CD4-positive, alpha-beta T cell (primary cell): ENCODE results near the gene SETX. TPM values are rescaled to one million over a fixed set of nuclear protein-coding genes. Genes with fewer than 3 reads are reported as not detected.

Source experiments
- ATAC-seq: fragments of 200-7000 bp; cut with Tn5 transposase; one replicate; pipeline ENCODE4 v1.10.0; 2022; ENCODE audit warnings: mild to moderate bottlenecking; ENCODE audit not compliant: poor library complexity
- CTCF ChIA-PET: fragments of 350-600 bp; sonication (Branson Sonifier 250); formaldehyde crosslinking; loops from one replicate; lab custom pipeline; 2021; ENCODE audit warnings: antibody characterized with exemption, inconsistent platforms; lab: Charles Lee
- POLR2A ChIA-PET: fragments of 350-600 bp; sonication (Branson Sonifier 250); formaldehyde crosslinking; loops from one replicate; lab custom pipeline; 2021; ENCODE audit warnings: antibody characterized with exemption, inconsistent platforms; lab: Charles Lee
- DNase-seq, 14 experiments: peaks; one replicate each; pipeline ENCODE4 v3.0.0-alpha.2; 2013 to 2020; ENCODE audit warnings: mixed read lengths in 2 of 14
- H3K27ac ChIP-seq, 2 donors: one replicate each; pipeline versions ENCODE4 v1.5.1 to v1.7.0; 2013; ENCODE audit warnings: low read length in 2 of 2, low read depth in 1 of 2, mild to moderate bottlenecking in 1 of 2
- H3K27me3 ChIP-seq, 2 experiments: 1 replicate in 1 of 2; 2 replicates in 1 of 2; pipeline versions ENCODE4 v1.6.1 to v1.7.0; 2013; ENCODE audit warnings: low read length in 2 of 2, control low read depth in 1 of 2, mild to moderate bottlenecking in 1 of 2, moderate library complexity in 1 of 2; ENCODE audit not compliant: insufficient read depth in 2 of 2, control insufficient read depth in 1 of 2
- H3K36me3 ChIP-seq: one replicate; pipeline ENCODE4 v1.6.1; 2013; ENCODE audit warnings: low read length, control low read depth; ENCODE audit not compliant: insufficient read depth
- H3K4me1 ChIP-seq: one replicate; pipeline ENCODE4 v1.6.1; 2013; ENCODE audit warnings: low read length, control low read depth; ENCODE audit not compliant: insufficient read depth
- H3K4me3 ChIP-seq: one replicate; pipeline ENCODE4 v1.5.1; 2013; ENCODE audit warnings: mild to moderate bottlenecking, low read length, moderate library complexity
- H3K9me3 ChIP-seq, 2 experiments: 1 replicate in 1 of 2; 2 replicates in 1 of 2; pipeline versions ENCODE4 v1.6.1 to v1.7.0; 2013; ENCODE audit warnings: low read length in 2 of 2, mild to moderate bottlenecking in 2 of 2, control low read depth in 1 of 2, moderate library complexity in 1 of 2; ENCODE audit not compliant: control insufficient read depth in 1 of 2, insufficient read depth in 1 of 2
- H3K27ac Mint-ChIP-seq: one replicate; pipeline ENCODE4 v1.8.0; 2020; ENCODE audit warnings: mixed read lengths
- H3K27me3 Mint-ChIP-seq: one replicate; pipeline ENCODE4 v1.8.0; 2021; ENCODE audit warnings: mixed read lengths
- H3K36me3 Mint-ChIP-seq: one replicate; pipeline ENCODE4 v1.8.0; 2021; ENCODE audit warnings: low read depth, mixed read lengths
- H3K4me1 Mint-ChIP-seq: one replicate; pipeline ENCODE4 v1.8.0; 2021; ENCODE audit warnings: low read depth, mixed read lengths
- H3K4me3 Mint-ChIP-seq: one replicate; pipeline ENCODE4 v1.8.0; 2020; ENCODE audit warnings: mild to moderate bottlenecking, mixed read lengths
- H3K9me3 Mint-ChIP-seq: one replicate; pipeline ENCODE4 v1.8.0; 2020; ENCODE audit warnings: mixed read lengths
- CTCF ChIP-seq: fragments of 200-600 bp; IDR thresholded peaks from one replicate; pipeline ENCODE4 v1.8.0; 2022; ENCODE audit warnings: antibody characterized with exemption, mild to moderate bottlenecking
- intact Hi-C, 2 experiments: fragments of 100-400 bp; cut with DNase I in 1 of 2; cut with micrococcal nuclease in 1 of 2; formaldehyde crosslinking; loops; one replicate each; pipeline versions ENCODE4 v1.15.1 to v1.9.0; 2023 to 2025; cut with DNase I, micrococcal nuclease
- total RNA-seq, 174 experiments: library from RNA in 2 of 174; stranded (reverse) in 2 of 174; gene quantifications; one replicate each; pipeline ENCODE4 v1.2.3 and lab custom pipeline; 2021 to 2026

The SETX gene
- total RNA-seq, 2 experiments from 2014 or later = 36.1 to 37.7 TPM

- DNase-seq (no peak), ATAC-seq (no peak)
- intact Hi-C loops = loop anchor here (5.0 to 10.0 kb wide), 3 partner anchors 110 to 650 kb away; partner anchors contain the start of gene SETX (in 1 of the 2)
- H3K36me3 ChIP-seq = no peaks in the 10 kb centered on the region
- peaks cover 6 to 10% of the 10 kb centered on the region in 2 experiments for H3K27me3 ChIP-seq
- Mint-ChIP-seq H3K4me1 (peaks cover 14% of the 10 kb centered on the region), H3K27me3 (peaks cover 8% of the 10 kb centered on the region), H3K27ac (no peak overlapping the region), H3K9me3 (no peaks in the 10 kb centered on the region), H3K4me3 (peak overlapping the region; percentile 56), H3K36me3 (peaks cover 5% of the 10 kb centered on the region)
- ChIA-PET CTCF (interaction anchor here (1.6 to 2.8 kb wide), 2 partner anchors 9 to 14 kb away, joined by 5 to 9 read pairs; no protein-coding TSS in a partner anchor), POLR2A (no interaction called here)
- no peak overlapping the region for H3K27ac ChIP-seq
- no peaks in the 10 kb centered on the region for H3K9me3 ChIP-seq
- TF ChIP-seq CTCF = no peak
- peaks cover 25% of the 10 kb centered on the region for H3K4me1 ChIP-seq
- H3K4me3 ChIP-seq = no peak overlapping the region
Observed at GRCh38 chr9:132244582-132245455, 110.0 kb downstream of the SETX start.

- H3K36me3 Mint-ChIP-seq = peaks cover 5% of the 10 kb centered on the region
- peak in 1 of 14 experiments; percentile 35 for DNase-seq
- Histone ChIP-seq H3K36me3 (no peaks in the 10 kb centered on the region), H3K27me3 (peaks cover 6 to 10% of the 10 kb centered on the region in 2 experiments), H3K4me3 (no peak overlapping the region), H3K27ac (no peak overlapping the region), H3K9me3 (no peaks in the 10 kb centered on the region), H3K4me1 (peaks cover 31% of the 10 kb centered on the region)
- H3K4me1 Mint-ChIP-seq = peaks cover 14% of the 10 kb centered on the region
- H3K9me3 Mint-ChIP-seq = no peaks in the 10 kb centered on the region
- intact Hi-C loops = loop anchor here (5.0 to 10.0 kb wide), 3 partner anchors 111 to 649 kb away; partner anchors contain the start of gene SETX (in 1 of the 2)
- POLR2A ChIA-PET = no interaction called here
- ATAC-seq = no peak
- CTCF ChIA-PET = interaction anchor here (0.9 to 1.4 kb wide), 2 partner anchors 9 to 16 kb away, joined by 3 to 4 read pairs; no protein-coding TSS in a partner anchor
- H3K27me3 Mint-ChIP-seq = peaks cover 8% of the 10 kb centered on the region
- H3K4me3 Mint-ChIP-seq = peak overlapping the region; percentile 90
- TF ChIP-seq CTCF = no peak
- H3K27ac Mint-ChIP-seq = peak overlapping the region; percentile 17
Observed at GRCh38 chr9:132243156-132244074, 111.4 kb downstream of the SETX start.

- intact Hi-C loops = loop anchor here (5.0 to 10.0 kb wide), 3 partner anchors 112 to 648 kb away; partner anchors contain the start of gene SETX (in 1 of the 2)
- CTCF ChIA-PET = interaction anchor here (0.9 to 1.4 kb wide), 2 partner anchors 10 to 17 kb away, joined by 3 to 4 read pairs; no protein-coding TSS in a partner anchor
Observed at GRCh38 chr9:132242621-132243155, 112.1 kb downstream of the SETX start.

More at GRCh38 chr9:132242621-132243155, 112.1 kb downstream of the SETX start:
- no peaks in the 10 kb centered on the region for H3K36me3 ChIP-seq
- no peak overlapping the region for H3K27ac ChIP-seq
- H3K9me3 ChIP-seq = no peaks in the 10 kb centered on the region
- peak in 1 of 14 experiments; percentile 17 for DNase-seq
- H3K4me3 Mint-ChIP-seq = peak overlapping the region; percentile 90
- H3K4me1 ChIP-seq = peaks cover 31% of the 10 kb centered on the region
- H3K4me1 Mint-ChIP-seq = peaks cover 14% of the 10 kb centered on the region
- H3K36me3 Mint-ChIP-seq = peaks cover 5% of the 10 kb centered on the region
- H3K9me3 Mint-ChIP-seq = no peaks in the 10 kb centered on the region
- peaks cover 8% of the 10 kb centered on the region for H3K27me3 Mint-ChIP-seq
- POLR2A ChIA-PET = no interaction called here
- no peak for TF ChIP-seq CTCF
- H3K4me3 ChIP-seq = peak overlapping the region; percentile 79
- H3K27ac Mint-ChIP-seq = peak overlapping the region; percentile 66
- peaks cover 6 to 10% of the 10 kb centered on the region in 2 experiments for H3K27me3 ChIP-seq
- no peak for ATAC-seq
